SU-DHL-6 (cell line): ENCODE measurements around the gene GRIFIN.

Experiments used
- H2AFZ ChIP-seq: fragments of 200-600 bp; sonication (generic); 2 replicates; pipeline ENCODE4 v1.6.1; 2014; ENCODE audit warnings: low read depth, mild to moderate bottlenecking, moderate library complexity, mixed read lengths, antibody characterized with exemption, low read length; ENCODE audit not compliant: severe bottlenecking
- H3F3A ChIP-seq: fragments of 200-600 bp; shearing (Covaris generic); 2 replicates; pipeline ENCODE4 v1.6.0; 2016; ENCODE audit warnings: antibody characterized with exemption, mild to moderate bottlenecking; ENCODE audit not compliant: insufficient read depth
- H3K27ac ChIP-seq: fragments of 200-600 bp; sonication (generic); 2 replicates; pipeline ENCODE4 v1.5.1; 2016; ENCODE audit warnings: low read depth, mild to moderate bottlenecking, low read length, moderate library complexity, mixed read lengths
- H3K27me3 ChIP-seq: fragments of 200-600 bp; sonication (generic), shearing (Covaris generic); 2 replicates; pipeline ENCODE4 v1.6.0; 2014; ENCODE audit warnings: mild to moderate bottlenecking, low read length
- H3K36me3 ChIP-seq: fragments of 200-600 bp; sonication (generic); 2 replicates; pipeline ENCODE4 v1.6.1; 2014; ENCODE audit warnings: mild to moderate bottlenecking, low read length, mixed read lengths
- H3K4me2 ChIP-seq: fragments of 300-600, 200-600 bp; shearing (Covaris generic), sonication (generic); 2 replicates; pipeline ENCODE4 v1.6.0; 2014; ENCODE audit warnings: low read length, low read depth, mild to moderate bottlenecking; ENCODE audit not compliant: poor library complexity, severe bottlenecking
- H3K4me3 ChIP-seq: fragments of 200-600 bp; sonication (generic); 2 replicates; pipeline ENCODE4 v1.5.1; 2014; ENCODE audit warnings: antibody characterized with exemption, low read length, mild to moderate bottlenecking, mixed read lengths; ENCODE audit not compliant: insufficient read depth, poor library complexity, severe bottlenecking
- H3K79me2 ChIP-seq: fragments of 200-600 bp; sonication (generic); 2 replicates; pipeline ENCODE4 v1.6.1; 2014; ENCODE audit warnings: mild to moderate bottlenecking, low read length, moderate library complexity; ENCODE audit not compliant: insufficient read depth
- H3K9ac ChIP-seq: fragments of 200-600 bp; sonication (generic); 2 replicates; pipeline ENCODE4 v1.7.0; 2014; ENCODE audit warnings: mild to moderate bottlenecking, low read length
- H3K9me2 ChIP-seq: fragments of 200-600 bp; sonication (generic); replicated peaks from 2 replicates; pipeline ENCODE4 v1.6.1; 2014; ENCODE audit warnings: low read length; ENCODE audit not compliant: insufficient read depth
- H3K9me3 ChIP-seq: fragments of 200-600 bp; sonication (generic); 2 replicates; pipeline ENCODE4 v1.6.1; 2014; ENCODE audit warnings: low read length, mixed read lengths; ENCODE audit not compliant: insufficient read depth
- H4K20me1 ChIP-seq: fragments of 200-600 bp; sonication (generic); 2 replicates; pipeline ENCODE4 v1.6.1; 2014; ENCODE audit warnings: low read depth, mild to moderate bottlenecking, antibody characterized with exemption, low read length, moderate library complexity, mixed read lengths
- EZH2phosphoT487 ChIP-seq: fragments of 200-600 bp; sonication (generic), shearing (Covaris generic); conservative IDR thresholded peaks from 2 replicates; pipeline ENCODE4 v1.6.1; 2018; ENCODE audit warnings: mild to moderate bottlenecking, antibody characterized with exemption, low read length, moderate library complexity, mixed read lengths
- TF ChIP-seq, protein P1 (sequence below): fragments of 200-600 bp; sonication (generic); IDR thresholded peaks from one replicate; pipeline ENCODE4 v1.5.1; 2017; ENCODE audit warnings: antibody characterized with exemption, mild to moderate bottlenecking, low read length, moderate library complexity; ENCODE audit not compliant: insufficient read depth, poor library complexity, severe bottlenecking

The GRIFIN gene

DNA sequence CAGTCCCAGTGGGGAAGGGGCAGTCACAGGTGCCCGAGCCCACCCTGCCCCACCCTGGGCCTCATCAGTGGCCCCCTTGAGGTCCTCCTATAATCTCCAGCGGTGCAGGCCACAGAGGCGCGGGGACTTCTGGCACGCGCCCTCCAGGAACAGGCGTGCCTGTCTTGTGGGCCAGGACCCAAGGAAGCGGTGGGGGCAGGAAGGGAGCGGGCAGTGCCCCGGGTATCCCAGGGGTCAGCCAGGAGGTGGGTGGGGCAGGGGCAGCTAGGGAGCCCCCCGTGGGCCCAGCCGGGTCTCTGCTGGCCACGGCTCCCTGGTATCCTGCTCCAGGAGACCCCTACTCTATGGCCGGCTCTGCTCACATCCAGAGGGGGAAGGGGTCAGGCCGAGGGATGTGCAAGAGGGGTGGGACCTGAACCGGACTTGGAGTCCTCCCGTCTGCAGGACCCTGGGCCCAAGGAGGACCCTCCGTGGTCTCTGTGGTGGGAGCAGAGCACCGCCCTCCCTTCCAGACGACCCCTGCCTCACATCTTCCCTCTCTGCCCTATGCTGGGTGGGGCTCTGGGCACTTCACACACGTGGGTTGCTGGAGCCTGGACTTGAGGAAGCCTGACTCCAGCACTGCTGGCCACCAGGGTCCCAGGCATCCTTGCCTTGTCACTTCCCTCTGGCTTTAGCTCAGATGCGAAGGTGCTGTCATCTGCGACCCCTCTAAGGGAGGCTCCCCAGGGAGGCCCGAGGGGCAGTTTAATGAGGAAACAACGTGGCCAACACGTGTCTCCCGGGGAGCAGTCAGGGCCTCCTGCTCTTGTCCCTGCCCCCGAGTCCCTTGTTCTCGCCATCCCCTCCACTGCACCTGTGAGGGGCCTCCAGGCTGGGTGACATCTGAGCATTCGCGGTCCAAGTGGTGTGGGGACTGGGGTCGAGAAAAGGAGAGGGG lies 18.3 kb upstream of the GRIFIN start:
- no peak overlapping the region for H3K27ac ChIP-seq
- H3K9me3 ChIP-seq: no peaks in the 10 kb centered on the region
- no peaks in the 10 kb centered on the region for H3F3A ChIP-seq
- H3K9me2 ChIP-seq: no peaks in the 10 kb centered on the region
- no peak overlapping the region for H3K4me3 ChIP-seq
- no peak overlapping the region for H2AFZ ChIP-seq
- no peak overlapping the region for H3K4me2 ChIP-seq
- no peak overlapping the region for H3K9ac ChIP-seq
- H3K27me3 ChIP-seq: no peaks in the 10 kb centered on the region
- H4K20me1 ChIP-seq: no peaks in the 10 kb centered on the region
- H3K36me3 ChIP-seq: no peaks in the 10 kb centered on the region
- TF ChIP-seq, protein P1, sequence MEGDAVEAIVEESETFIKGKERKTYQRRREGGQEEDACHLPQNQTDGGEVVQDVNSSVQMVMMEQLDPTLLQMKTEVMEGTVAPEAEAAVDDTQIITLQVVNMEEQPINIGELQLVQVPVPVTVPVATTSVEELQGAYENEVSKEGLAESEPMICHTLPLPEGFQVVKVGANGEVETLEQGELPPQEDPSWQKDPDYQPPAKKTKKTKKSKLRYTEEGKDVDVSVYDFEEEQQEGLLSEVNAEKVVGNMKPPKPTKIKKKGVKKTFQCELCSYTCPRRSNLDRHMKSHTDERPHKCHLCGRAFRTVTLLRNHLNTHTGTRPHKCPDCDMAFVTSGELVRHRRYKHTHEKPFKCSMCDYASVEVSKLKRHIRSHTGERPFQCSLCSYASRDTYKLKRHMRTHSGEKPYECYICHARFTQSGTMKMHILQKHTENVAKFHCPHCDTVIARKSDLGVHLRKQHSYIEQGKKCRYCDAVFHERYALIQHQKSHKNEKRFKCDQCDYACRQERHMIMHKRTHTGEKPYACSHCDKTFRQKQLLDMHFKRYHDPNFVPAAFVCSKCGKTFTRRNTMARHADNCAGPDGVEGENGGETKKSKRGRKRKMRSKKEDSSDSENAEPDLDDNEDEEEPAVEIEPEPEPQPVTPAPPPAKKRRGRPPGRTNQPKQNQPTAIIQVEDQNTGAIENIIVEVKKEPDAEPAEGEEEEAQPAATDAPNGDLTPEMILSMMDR: no peak
- TF ChIP-seq EZH2phosphoT487: no peak
- H3K79me2 ChIP-seq: no peaks in the 10 kb centered on the region

DNA sequence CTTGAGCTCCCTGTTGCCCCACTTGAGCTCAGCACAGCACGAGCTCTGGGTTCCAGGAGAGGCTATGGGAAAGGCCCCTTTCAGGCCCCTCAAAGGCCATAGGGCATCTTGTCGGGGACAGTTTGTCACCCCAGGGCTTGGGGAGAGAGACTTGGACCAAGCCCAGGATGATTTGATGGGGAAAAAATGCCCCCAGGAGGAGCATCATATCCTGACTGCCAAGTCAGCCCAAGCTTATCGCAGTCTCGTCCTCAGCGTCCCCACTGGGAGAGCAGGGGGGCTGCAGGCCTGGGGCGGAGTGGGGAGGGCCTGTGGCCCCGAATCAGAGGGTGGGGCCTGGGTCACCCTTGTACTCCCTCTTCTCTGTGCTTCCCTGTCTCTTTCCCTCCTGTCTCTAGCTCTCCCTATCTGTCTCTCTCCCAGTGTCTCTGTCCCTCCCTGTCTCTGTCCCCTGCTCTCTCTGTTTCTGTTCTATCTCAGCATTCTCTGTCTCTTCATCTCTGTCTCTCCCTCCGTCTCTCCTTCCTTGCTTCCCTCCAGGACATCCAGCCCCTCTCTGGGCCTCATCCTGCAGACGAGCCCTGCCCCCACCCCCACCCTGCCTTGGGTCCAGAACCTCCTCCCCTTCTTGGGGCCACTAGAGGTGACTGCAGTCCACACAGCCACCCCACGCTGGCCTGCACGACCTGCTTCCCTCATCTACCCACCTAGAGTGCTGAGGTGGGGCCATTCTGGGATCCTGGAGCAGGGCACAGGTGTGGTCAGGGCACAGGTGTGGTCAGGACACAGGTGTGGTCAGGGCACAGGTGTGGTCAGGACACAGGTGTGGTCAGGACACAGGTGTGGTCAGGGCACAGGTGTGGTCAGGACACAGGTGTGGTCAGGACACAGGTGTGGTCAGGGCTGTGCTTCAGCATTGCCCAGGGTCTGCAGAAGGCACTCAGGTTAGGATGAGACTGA lies 17.3 kb upstream of the GRIFIN start:
- H2AFZ ChIP-seq: no peak overlapping the region
- H4K20me1 ChIP-seq: no peaks in the 10 kb centered on the region

DNA sequence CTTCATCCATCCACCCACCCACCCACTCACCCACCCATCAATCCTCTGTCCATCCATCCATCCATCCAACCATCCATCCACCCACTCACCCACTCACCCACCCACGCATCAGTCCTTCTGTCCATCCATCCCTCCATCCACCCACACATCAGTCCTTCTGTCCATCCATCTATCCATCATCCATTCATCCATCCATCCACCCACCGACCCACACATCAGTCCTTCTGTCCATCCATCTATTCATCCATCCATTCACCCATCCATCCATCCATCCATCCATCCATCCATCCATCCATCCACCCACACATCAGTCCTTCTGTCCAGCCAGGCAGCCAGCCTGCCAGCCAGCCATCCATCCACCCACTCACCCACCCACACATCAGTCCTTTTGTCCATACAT lies 15.8 kb upstream of the GRIFIN start:
- H2AFZ ChIP-seq: no peak overlapping the region
- H3K36me3 ChIP-seq: no peaks in the 10 kb centered on the region
- H3K4me3 ChIP-seq: no peak overlapping the region
- no peak overlapping the region for H3K27ac ChIP-seq
- H4K20me1 ChIP-seq: no peaks in the 10 kb centered on the region
- H3K27me3 ChIP-seq: no peaks in the 10 kb centered on the region
- no peak overlapping the region for H3K4me2 ChIP-seq
- no peaks in the 10 kb centered on the region for H3F3A ChIP-seq
- H3K79me2 ChIP-seq: no peaks in the 10 kb centered on the region
- TF ChIP-seq EZH2phosphoT487: no peak
- TF ChIP-seq, protein P1: no peak
- H3K9ac ChIP-seq: no peak overlapping the region
- H3K9me3 ChIP-seq: no peaks in the 10 kb centered on the region
- no peaks in the 10 kb centered on the region for H3K9me2 ChIP-seq

More for the DNA sequence above, 17.3 kb upstream of the GRIFIN start:
- Histone ChIP-seq H3K79me2 (no peaks in the 10 kb centered on the region), H3K27ac (no peak overlapping the region), H3F3A (no peaks in the 10 kb centered on the region), H3K9ac (no peak overlapping the region), H3K4me3 (no peak overlapping the region), H3K36me3 (no peaks in the 10 kb centered on the region), H3K9me3 (no peaks in the 10 kb centered on the region), H3K4me2 (no peak overlapping the region), H3K9me2 (no peaks in the 10 kb centered on the region), H3K27me3 (no peaks in the 10 kb centered on the region)
- TF ChIP-seq EZH2phosphoT487: no peak
- TF ChIP-seq, protein P1: no peak
